ENCODE measurements around the gene DOK4.

GRCh38 chr16:57471852-57472664 lies 14.2 kb downstream of the DOK4 start:
- TF ChIP-seq EZH2 (IDR thresholded peaks at IDR 0.05) (no peak), POLR2AphosphoS5 (IDR thresholded peaks at IDR 0.05; ENCODE audit: borderline replicate concordance, low read depth, low read length) (no peak)
